ENCODE data around the gene HEXIM1.
"Not testable (repeated sequence)": the region's sequence is repeated elsewhere in the genome, so short reads cannot be mapped to it uniquely, and the experiment has no call there.

HEXIM1 gene

GRCh38 chr17:45123076-45123770, 25.1 kb upstream of the HEXIM1 start:
- no peak overlapping the region for H3K4me3 ChIP-seq (ENCODE audit: insufficient read depth, low read depth, low read length)
- WGBS, 2 experiments, result 94 to 98% methylated on average over 6 of the region's 6 CpGs
- peaks cover 4% of the 10 kb centered on the region for H3K4me1 ChIP-seq (ENCODE audit: control insufficient read depth, insufficient read depth, low read length)
- no peaks in the 10 kb centered on the region for H3K36me3 ChIP-seq (ENCODE audit: control insufficient read depth, insufficient read depth, low read length)
- H3K27ac ChIP-seq (ENCODE audit: insufficient read depth, low read depth, low read length, poor library complexity, severe bottlenecking), result no peak overlapping the region
- H3K27me3 ChIP-seq (ENCODE audit: control insufficient read depth, insufficient read depth, low read length, poor library complexity, severe bottlenecking), result no peaks in the 10 kb centered on the region
- no peaks in the 10 kb centered on the region for H3K9me3 ChIP-seq (ENCODE audit: control insufficient read depth, low read length)

- Histone ChIP-seq H3K9me3 (ENCODE audit: control insufficient read depth, low read length) (no peaks in the 10 kb centered on the region), H3K4me3 (ENCODE audit: insufficient read depth, low read depth, low read length) (no peak overlapping the region), H3K4me1 (ENCODE audit: control insufficient read depth, insufficient read depth, low read length) (peaks cover 6% of the 10 kb centered on the region), H3K27ac (ENCODE audit: insufficient read depth, low read depth, low read length, poor library complexity, severe bottlenecking) (no peak overlapping the region), H3K36me3 (ENCODE audit: control insufficient read depth, insufficient read depth, low read length) (no peaks in the 10 kb centered on the region), H3K27me3 (ENCODE audit: control insufficient read depth, insufficient read depth, low read length, poor library complexity, severe bottlenecking) (no peaks in the 10 kb centered on the region)
- 90 to 91% methylated on average over 15 of the region's 15 CpGs for WGBS, 2 experiments
Measured at GRCh38 chr17:45123930-45124796, 24.1 kb upstream of the HEXIM1 start.

- H3K4me1 ChIP-seq (ENCODE audit: control insufficient read depth, insufficient read depth, low read length), result peaks cover 11% of the 10 kb centered on the region
- H3K4me3 ChIP-seq (ENCODE audit: insufficient read depth, low read depth, low read length); H3K9me3 ChIP-seq (ENCODE audit: control insufficient read depth, low read length); H3K27me3 ChIP-seq (ENCODE audit: control insufficient read depth, insufficient read depth, low read length, poor library complexity, severe bottlenecking); H3K36me3 ChIP-seq (ENCODE audit: control insufficient read depth, insufficient read depth, low read length); H3K27ac ChIP-seq (ENCODE audit: insufficient read depth, low read depth, low read length, poor library complexity, severe bottlenecking): not testable (repeated sequence)
- WGBS, 2 experiments, result 77 to 86% methylated on average over 5 of the region's 5 CpGs
Measured at GRCh38 chr17:45124797-45125122, 23.5 kb upstream of the HEXIM1 start.

GRCh38 chr17:45125509-45125908, 22.8 kb upstream of the HEXIM1 start:
- H3K4me1 ChIP-seq (ENCODE audit: control insufficient read depth, insufficient read depth, low read length), result peaks cover 16% of the 10 kb centered on the region
- H3K36me3 ChIP-seq (ENCODE audit: control insufficient read depth, insufficient read depth, low read length), result no peaks in the 10 kb centered on the region
- H3K9me3 ChIP-seq (ENCODE audit: control insufficient read depth, low read length), result no peaks in the 10 kb centered on the region
- H3K27ac ChIP-seq (ENCODE audit: insufficient read depth, low read depth, low read length, poor library complexity, severe bottlenecking), result no peak overlapping the region
- H3K4me3 ChIP-seq (ENCODE audit: insufficient read depth, low read depth, low read length), result no peak overlapping the region
- 97% methylated on average over 8 of the region's 8 CpGs for WGBS, 2 experiments
- no peaks in the 10 kb centered on the region for H3K27me3 ChIP-seq (ENCODE audit: control insufficient read depth, insufficient read depth, low read length, poor library complexity, severe bottlenecking)

- WGBS, 2 experiments, result 89 to 95% methylated on average over 8 of the region's 8 CpGs
- Histone ChIP-seq H3K4me3 (ENCODE audit: insufficient read depth, low read depth, low read length) (no peak overlapping the region), H3K27me3 (ENCODE audit: control insufficient read depth, insufficient read depth, low read length, poor library complexity, severe bottlenecking) (no peaks in the 10 kb centered on the region), H3K36me3 (ENCODE audit: control insufficient read depth, insufficient read depth, low read length) (no peaks in the 10 kb centered on the region), H3K4me1 (ENCODE audit: control insufficient read depth, insufficient read depth, low read length) (peaks cover 16% of the 10 kb centered on the region), H3K9me3 (ENCODE audit: control insufficient read depth, low read length) (no peaks in the 10 kb centered on the region), H3K27ac (ENCODE audit: insufficient read depth, low read depth, low read length, poor library complexity, severe bottlenecking) (no peak overlapping the region)
Measured at GRCh38 chr17:45127207-45127547, 21.1 kb upstream of the HEXIM1 start.

- no peak overlapping the region for H3K4me3 ChIP-seq (ENCODE audit: insufficient read depth, low read depth, low read length)
- 65 to 68% methylated on average over 20 of the region's 20 CpGs for WGBS, 2 experiments
- no peak overlapping the region for H3K27ac ChIP-seq (ENCODE audit: insufficient read depth, low read depth, low read length, poor library complexity, severe bottlenecking)
- peaks cover 16% of the 10 kb centered on the region for H3K4me1 ChIP-seq (ENCODE audit: control insufficient read depth, insufficient read depth, low read length)
- H3K9me3 ChIP-seq (ENCODE audit: control insufficient read depth, low read length), result no peaks in the 10 kb centered on the region
- H3K27me3 ChIP-seq (ENCODE audit: control insufficient read depth, insufficient read depth, low read length, poor library complexity, severe bottlenecking), result peaks cover 1% of the 10 kb centered on the region
- H3K36me3 ChIP-seq (ENCODE audit: control insufficient read depth, insufficient read depth, low read length), result no peaks in the 10 kb centered on the region
Measured at GRCh38 chr17:45127548-45128300, 20.6 kb upstream of the HEXIM1 start.

GRCh38 chr17:45128331-45128730, 19.9 kb upstream of the HEXIM1 start:
- Histone ChIP-seq H3K27me3 (ENCODE audit: control insufficient read depth, insufficient read depth, low read length, poor library complexity, severe bottlenecking) (peaks cover 3% of the 10 kb centered on the region), H3K36me3 (ENCODE audit: control insufficient read depth, insufficient read depth, low read length) (no peaks in the 10 kb centered on the region), H3K27ac (ENCODE audit: insufficient read depth, low read depth, low read length, poor library complexity, severe bottlenecking) (no peak overlapping the region), H3K9me3 (ENCODE audit: control insufficient read depth, low read length) (no peaks in the 10 kb centered on the region), H3K4me1 (ENCODE audit: control insufficient read depth, insufficient read depth, low read length) (peaks cover 16% of the 10 kb centered on the region), H3K4me3 (ENCODE audit: insufficient read depth, low read depth, low read length) (no peak overlapping the region)
- 91 to 93% methylated on average over 5 of the region's 5 CpGs for WGBS, 2 experiments

- no peak overlapping the region for H3K27ac ChIP-seq (ENCODE audit: insufficient read depth, low read depth, low read length, poor library complexity, severe bottlenecking)
- H3K4me3 ChIP-seq (ENCODE audit: insufficient read depth, low read depth, low read length), result no peak overlapping the region
- H3K4me1 ChIP-seq (ENCODE audit: control insufficient read depth, insufficient read depth, low read length), result peaks cover 16% of the 10 kb centered on the region
- no peaks in the 10 kb centered on the region for H3K9me3 ChIP-seq (ENCODE audit: control insufficient read depth, low read length)
- H3K27me3 ChIP-seq (ENCODE audit: control insufficient read depth, insufficient read depth, low read length, poor library complexity, severe bottlenecking), result peaks cover 3% of the 10 kb centered on the region
- 92 to 95% methylated on average over 2 of the region's 2 CpGs for WGBS, 2 experiments
- H3K36me3 ChIP-seq (ENCODE audit: control insufficient read depth, insufficient read depth, low read length), result no peaks in the 10 kb centered on the region
Measured at GRCh38 chr17:45128989-45129388, 19.3 kb upstream of the HEXIM1 start.

- Histone ChIP-seq H3K4me1 (ENCODE audit: control insufficient read depth, insufficient read depth, low read length) (peaks cover 16% of the 10 kb centered on the region), H3K27me3 (ENCODE audit: control insufficient read depth, insufficient read depth, low read length, poor library complexity, severe bottlenecking) (peaks cover 3% of the 10 kb centered on the region), H3K9me3 (ENCODE audit: control insufficient read depth, low read length) (no peaks in the 10 kb centered on the region), H3K36me3 (ENCODE audit: control insufficient read depth, insufficient read depth, low read length) (no peaks in the 10 kb centered on the region), H3K27ac (ENCODE audit: insufficient read depth, low read depth, low read length, poor library complexity, severe bottlenecking) (no peak overlapping the region), H3K4me3 (ENCODE audit: insufficient read depth, low read depth, low read length) (no peak overlapping the region)
- 72 to 78% methylated on average over 10 of the region's 10 CpGs for WGBS, 2 experiments
Measured at GRCh38 chr17:45129426-45129939, 18.8 kb upstream of the HEXIM1 start.

Measured in ectodermal cell (in vitro differentiated cells).